Measurements from ENCODE around the gene CDC42EP4. TPM values are rescaled to one million over a fixed set of nuclear protein-coding genes. Genes with fewer than 3 reads are reported as not detected.
"Not testable (repeated sequence)": the region's sequence is repeated elsewhere in the genome, so short reads cannot be mapped to it uniquely, and the experiment has no call there.

CDC42EP4 gene
- total RNA-seq, 4 donors from 2014 or later: 33.8 to 127 (median 97.8) TPM

DNA sequence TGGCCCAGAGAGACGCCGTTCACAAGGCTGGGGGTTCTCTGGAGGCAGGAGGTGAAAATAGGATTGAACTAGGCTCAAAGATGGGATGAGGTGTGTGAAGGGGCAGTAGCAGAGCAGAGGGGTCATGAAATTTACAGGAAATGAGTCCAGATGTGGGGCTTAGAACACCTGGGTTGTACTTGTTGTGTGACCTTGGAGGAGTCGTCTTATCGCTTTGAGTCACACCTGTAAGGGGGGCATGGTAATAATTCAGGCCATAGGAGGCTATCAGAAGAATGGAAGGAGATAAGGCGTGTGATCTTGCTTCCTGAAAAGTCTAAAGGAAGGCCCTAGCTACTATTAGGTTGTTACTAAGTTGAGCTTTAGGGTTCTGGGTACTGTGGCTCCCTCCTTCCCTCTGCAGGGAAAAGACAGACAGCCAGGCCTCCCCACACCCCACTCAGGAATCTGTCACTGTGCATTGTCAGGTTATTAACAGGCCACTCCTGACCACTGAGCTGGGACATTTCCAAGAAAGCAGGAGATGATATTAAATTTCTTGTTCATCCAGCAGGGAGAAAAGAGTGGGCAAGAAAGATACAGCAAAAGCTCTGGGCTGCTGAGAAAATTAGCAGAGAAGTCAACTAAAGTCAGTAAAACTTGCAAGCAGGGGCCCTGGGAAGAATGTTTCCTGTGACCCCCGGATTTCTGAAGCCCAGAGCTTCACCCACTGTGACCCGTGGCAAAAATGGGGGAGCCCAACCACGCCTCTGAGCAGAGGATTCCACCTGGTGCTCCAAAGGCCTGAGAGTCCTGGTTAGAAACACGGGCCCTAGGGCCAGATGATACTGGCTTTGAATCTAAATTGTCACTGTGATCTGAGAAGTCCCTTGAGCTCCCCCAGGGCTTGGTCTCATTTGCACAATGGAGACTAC is 6.0 kb upstream of the CDC42EP4 start:
- Histone ChIP-seq H3K4me3 (no peak overlapping the region), H3K27ac (no peak overlapping the region), H3K9me3 (no peaks in the 10 kb centered on the region), H3K36me3 (no peaks in the 10 kb centered on the region), H3K4me1 (peaks cover 0 to 18% (median 0%) of the 10 kb centered on the region in 4 donors), H3K27me3 (no peaks in the 10 kb centered on the region)
- DNase-seq: no peak
- no peak for TF ChIP-seq POLR2A (IDR thresholded peaks at IDR 0.05)
- TF ChIP-seq, protein P1, sequence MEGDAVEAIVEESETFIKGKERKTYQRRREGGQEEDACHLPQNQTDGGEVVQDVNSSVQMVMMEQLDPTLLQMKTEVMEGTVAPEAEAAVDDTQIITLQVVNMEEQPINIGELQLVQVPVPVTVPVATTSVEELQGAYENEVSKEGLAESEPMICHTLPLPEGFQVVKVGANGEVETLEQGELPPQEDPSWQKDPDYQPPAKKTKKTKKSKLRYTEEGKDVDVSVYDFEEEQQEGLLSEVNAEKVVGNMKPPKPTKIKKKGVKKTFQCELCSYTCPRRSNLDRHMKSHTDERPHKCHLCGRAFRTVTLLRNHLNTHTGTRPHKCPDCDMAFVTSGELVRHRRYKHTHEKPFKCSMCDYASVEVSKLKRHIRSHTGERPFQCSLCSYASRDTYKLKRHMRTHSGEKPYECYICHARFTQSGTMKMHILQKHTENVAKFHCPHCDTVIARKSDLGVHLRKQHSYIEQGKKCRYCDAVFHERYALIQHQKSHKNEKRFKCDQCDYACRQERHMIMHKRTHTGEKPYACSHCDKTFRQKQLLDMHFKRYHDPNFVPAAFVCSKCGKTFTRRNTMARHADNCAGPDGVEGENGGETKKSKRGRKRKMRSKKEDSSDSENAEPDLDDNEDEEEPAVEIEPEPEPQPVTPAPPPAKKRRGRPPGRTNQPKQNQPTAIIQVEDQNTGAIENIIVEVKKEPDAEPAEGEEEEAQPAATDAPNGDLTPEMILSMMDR (IDR thresholded peaks at IDR 0.05): no peak

DNA sequence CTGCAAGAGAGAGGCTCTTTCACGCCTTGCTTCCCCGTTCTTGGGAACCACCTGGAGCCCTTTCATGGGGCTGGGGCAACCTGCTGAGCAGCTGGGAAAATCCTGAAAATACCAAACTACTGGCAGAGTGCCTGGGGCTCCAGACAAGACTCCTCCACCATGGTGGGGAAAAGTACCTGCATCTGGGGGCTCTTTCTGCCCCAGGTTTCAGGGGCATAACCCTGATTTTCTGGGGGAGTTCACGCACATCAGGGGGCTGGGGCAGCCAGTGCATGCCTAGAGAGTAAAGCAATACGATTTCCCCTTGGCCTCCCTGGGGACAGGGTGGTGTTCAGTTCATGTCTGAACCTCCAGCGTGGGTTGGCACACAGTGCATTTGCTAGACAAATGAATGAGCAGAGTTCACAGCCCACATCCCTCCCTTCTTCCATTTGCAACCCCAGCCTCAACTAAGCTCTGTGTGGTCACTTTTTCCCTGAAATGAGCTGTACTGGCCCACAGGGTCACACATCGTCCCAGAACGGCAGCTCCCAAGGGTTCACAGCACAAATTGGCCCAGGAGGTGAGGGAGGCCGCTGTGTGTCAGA is 5.2 kb upstream of the CDC42EP4 start:
- TF ChIP-seq, protein P1 (IDR thresholded peaks at IDR 0.05): no peak
- no peak for TF ChIP-seq POLR2A (IDR thresholded peaks at IDR 0.05)
- Histone ChIP-seq H3K9me3 (no peaks in the 10 kb centered on the region), H3K27me3 (no peaks in the 10 kb centered on the region), H3K36me3 (no peaks in the 10 kb centered on the region), H3K27ac (no peak overlapping the region), H3K4me1 (peaks cover 0 to 23% (median 0%) of the 10 kb centered on the region in 4 donors), H3K4me3 (no peak overlapping the region)
- no peak for DNase-seq

DNA sequence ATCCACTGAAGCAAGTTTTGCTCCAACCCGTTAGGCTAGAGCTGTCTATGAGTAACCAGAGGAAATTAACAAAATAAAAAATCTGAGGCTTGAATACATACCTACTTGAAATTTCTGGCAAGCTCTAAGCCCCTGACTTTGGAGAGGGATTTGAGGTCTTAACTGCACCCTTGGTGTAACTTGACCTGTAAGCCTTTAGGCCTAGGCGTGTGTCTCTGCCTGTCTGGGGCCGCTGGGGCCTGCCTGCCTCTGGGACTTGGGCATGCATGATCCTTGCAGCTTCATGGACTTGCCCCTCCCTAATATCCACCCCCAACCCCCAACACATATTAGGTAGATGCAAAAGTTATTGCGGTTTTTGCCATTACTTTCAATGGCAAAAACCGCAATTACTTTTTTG is 3.7 kb upstream of the CDC42EP4 start:
- TF ChIP-seq, protein P1 (IDR thresholded peaks at IDR 0.05): no peak
- no peak for TF ChIP-seq POLR2A (IDR thresholded peaks at IDR 0.05)
- Histone ChIP-seq H3K27ac (no peak overlapping the region), H3K9me3 (no peaks in the 10 kb centered on the region), H3K4me1 (peaks cover 0 to 23% (median 2%) of the 10 kb centered on the region in 4 donors), H3K4me3 (no peak overlapping the region), H3K27me3 (no peaks in the 10 kb centered on the region), H3K36me3 (no peaks in the 10 kb centered on the region)
- DNase-seq: no peak

DNA sequence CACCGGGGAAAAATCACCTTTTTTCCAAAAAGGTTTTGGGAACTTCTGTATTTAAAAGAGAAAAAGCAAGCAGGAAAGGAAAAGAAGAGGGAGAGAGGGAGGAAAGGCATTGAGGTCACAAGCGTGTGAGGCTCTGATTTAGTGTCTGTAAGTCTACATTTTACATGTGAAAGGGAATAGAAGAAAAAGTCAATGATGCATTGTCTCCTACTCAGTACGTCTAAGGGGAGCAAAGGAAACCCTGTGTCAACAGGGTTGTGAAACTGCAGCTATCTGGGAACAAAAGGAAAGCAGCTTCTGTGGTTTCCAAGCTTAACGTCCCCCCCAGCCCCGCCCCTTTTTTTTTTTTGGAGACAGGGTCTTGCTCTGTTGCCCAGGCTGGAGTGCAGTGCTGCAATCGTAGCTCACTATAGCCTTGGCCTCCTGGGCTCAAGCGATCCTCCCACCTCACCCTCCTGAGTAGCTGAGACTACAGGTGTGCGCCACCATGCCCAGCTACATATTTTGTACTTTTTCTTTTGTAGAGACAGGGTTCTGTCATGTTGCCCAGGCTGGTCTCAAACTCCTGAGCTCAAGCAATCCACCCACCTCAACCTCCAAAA is 1.8 kb upstream of the CDC42EP4 start:
- Histone ChIP-seq H3K4me3 (no peak overlapping the region), H3K9me3 (no peaks in the 10 kb centered on the region), H3K27ac (no peak overlapping the region), H3K36me3 (no peaks in the 10 kb centered on the region), H3K4me1 (peaks cover 0 to 30% (median 6%) of the 10 kb centered on the region in 4 donors), H3K27me3 (no peaks in the 10 kb centered on the region)
- TF ChIP-seq POLR2A (IDR thresholded peaks at IDR 0.05): no peak
- TF ChIP-seq, protein P1 (IDR thresholded peaks at IDR 0.05): no peak
- DNase-seq: no peak

DNA sequence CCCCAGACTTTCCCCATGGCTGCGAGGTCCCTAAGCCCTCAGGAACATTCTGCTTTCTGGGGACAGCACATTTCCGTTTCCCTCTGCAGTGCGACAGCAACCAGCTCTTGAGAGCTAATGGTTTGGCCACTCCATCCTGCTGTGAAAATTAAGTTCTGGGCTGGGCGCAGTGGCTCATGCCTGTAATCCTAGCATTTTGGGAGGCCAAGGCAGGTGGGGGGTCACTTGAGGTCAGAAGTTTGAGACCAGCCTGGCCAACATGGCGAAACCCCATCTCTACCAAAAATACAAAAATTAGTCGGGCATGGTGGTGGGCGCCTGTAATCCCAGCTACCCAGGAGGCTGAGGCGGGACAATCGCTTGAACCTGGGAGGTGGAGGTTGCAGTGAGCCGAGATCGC is 1.1 kb upstream of the CDC42EP4 start:
- H3K4me3 ChIP-seq: peak overlapping the region in 1 of 4 donors; percentile 93
- not testable (repeated sequence) for H3K36me3 ChIP-seq, DNase-seq, H3K27me3 ChIP-seq, H3K9me3 ChIP-seq
- H3K4me1 ChIP-seq: peaks cover 0 to 29% (median 6%) of the 10 kb centered on the region in 4 donors
- H3K27ac ChIP-seq: peak overlapping the region; percentile 81 to 99 (median 98)

DNA sequence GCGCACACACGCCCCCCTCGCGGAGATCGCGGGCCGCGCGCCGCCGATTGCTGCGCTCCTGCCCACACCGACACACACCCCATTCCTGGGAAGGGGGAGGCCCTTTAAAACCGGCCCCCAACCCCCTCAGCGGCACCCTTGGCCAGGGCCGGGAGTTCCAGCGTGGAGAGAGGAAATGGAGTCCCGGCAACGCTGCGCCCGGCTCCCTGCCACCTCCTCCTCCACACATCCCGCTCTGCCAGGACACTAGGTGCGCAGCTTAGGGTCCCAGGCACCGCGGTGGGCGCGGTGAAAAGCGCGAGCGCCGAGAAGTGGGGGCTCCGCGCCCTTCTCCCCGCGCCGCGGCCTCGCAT is 397 bp downstream of the CDC42EP4 start:
- H3K4me1 ChIP-seq: peaks cover under 1 to 30% (median 9%) of the 10 kb centered on the region in 4 donors
- H3K9me3 ChIP-seq: no peaks in the 10 kb centered on the region
- H3K27ac ChIP-seq: peak overlapping the region; percentile 81 to 99 (median 98)
- DNase-seq: no peak
- TF ChIP-seq, protein P1 (IDR thresholded peaks at IDR 0.05): no peak
- TF ChIP-seq POLR2A (IDR thresholded peaks at IDR 0.05): no peak
- H3K27me3 ChIP-seq: no peaks in the 10 kb centered on the region
- H3K36me3 ChIP-seq: no peaks in the 10 kb centered on the region
- H3K4me3 ChIP-seq: peak overlapping the region; percentile 77 to 93 (median 86)
